ENCODE data around the gene NKD2.

The NKD2 gene

DNA sequence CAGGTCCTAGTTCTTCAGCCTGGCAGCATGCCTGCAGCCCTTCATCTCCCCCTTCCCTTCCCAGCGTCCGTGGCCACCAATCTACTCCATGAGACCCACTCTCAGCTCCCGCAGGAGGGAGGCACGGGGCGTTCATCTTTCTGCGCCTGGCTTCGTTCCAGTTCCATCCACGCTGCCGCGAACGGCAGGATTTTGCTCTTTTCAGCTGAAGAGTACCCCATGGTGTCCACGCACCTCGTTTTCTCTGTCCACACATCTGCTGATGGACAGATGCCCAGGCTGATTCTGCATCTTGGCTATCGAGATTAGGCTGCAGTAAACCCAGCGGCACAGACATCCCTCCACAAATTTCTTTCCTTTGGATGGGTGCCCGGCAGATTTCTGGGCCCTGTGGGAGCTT is 30.5 kb upstream of the NKD2 start:
- DNase-seq (ENCODE audit: insufficient read length, low spot score) (no peak), FAIRE-seq (no peak)
- TF ChIP-seq POU2F2 (IDR thresholded peaks at IDR 0.05; ENCODE audit: low read depth, low read length) (no peak), POLR2AphosphoS5 (IDR thresholded peaks at IDR 0.05; ENCODE audit: low read depth, low read length) (no peak), SPI1 (IDR thresholded peaks at IDR 0.05; ENCODE audit: low read depth, low read length) (no peak), TAF1 (IDR thresholded peaks at IDR 0.05; ENCODE audit: low read depth, low read length) (no peak), PAX5 (IDR thresholded peaks at IDR 0.05; ENCODE audit: insufficient read depth, low read length, severe bottlenecking) (no peak), POLR2A (IDR thresholded peaks at IDR 0.05; ENCODE audit: low read depth, low read length) (no peak)

DNA sequence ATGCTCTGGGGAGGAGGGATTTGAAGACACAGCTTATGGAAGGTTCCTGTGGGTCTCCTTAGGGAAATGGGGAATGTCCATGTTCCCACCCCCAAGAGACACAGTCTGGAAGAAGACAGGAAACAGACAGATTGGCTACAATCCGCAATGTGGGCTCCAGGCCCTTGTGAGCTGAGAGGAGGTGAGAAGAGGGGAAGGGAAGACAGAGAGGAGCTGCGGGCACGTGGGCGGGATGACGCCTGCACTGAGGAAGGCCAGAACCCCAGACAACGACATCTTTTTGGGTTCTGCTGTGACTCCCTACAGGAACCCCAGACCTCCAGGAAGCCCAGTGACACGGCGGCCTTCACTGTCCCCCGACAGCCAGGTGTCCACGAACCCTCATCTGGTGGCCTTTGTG is 29.9 kb upstream of the NKD2 start:
- TF ChIP-seq TAF1 (IDR thresholded peaks at IDR 0.05; ENCODE audit: low read depth, low read length) (no peak), POLR2A (IDR thresholded peaks at IDR 0.05; ENCODE audit: low read depth, low read length) (no peak), SPI1 (IDR thresholded peaks at IDR 0.05; ENCODE audit: low read depth, low read length) (no peak), PAX5 (IDR thresholded peaks at IDR 0.05; ENCODE audit: insufficient read depth, low read length, severe bottlenecking) (no peak), POU2F2 (IDR thresholded peaks at IDR 0.05; ENCODE audit: low read depth, low read length) (no peak), POLR2AphosphoS5 (IDR thresholded peaks at IDR 0.05; ENCODE audit: low read depth, low read length) (no peak)
- DNase-seq (ENCODE audit: insufficient read length, low spot score) (no peak), FAIRE-seq (no peak)

DNA sequence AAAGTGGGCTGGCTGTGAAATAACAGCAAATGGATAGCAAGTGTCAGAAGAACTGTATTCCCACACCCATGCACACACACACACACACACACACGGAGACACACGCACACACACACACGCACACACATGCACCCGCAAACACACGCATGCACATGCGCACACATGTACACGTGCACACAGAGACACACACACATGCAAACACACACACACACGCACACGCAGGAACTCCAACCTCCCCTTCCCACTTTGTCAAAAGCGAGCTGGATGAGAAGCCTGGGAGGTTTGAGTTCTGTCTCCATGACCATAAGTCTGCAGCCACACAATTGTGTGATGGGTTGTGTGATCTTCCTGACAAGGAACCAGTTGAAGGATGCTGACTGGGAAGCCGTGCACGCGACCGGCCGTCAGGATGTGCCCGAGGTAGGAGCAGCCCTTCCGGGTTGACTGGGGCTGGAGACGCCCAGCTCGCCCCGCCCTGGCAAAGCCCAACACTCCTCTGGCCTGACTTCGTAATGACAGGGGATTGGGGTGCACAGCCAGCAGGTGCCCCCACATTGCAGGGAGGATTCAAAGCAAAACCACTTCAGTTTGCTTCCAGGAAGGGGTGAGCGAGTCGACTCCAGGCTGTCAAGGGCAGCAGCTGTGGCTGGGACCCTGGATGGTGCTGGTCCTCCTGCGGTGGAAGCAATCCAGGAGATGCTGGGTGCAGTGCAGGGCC is 29.3 kb upstream of the NKD2 start:
- DNase-seq (ENCODE audit: insufficient read length, low spot score), result no peak
- no peak for TF ChIP-seq SPI1 (IDR thresholded peaks at IDR 0.05; ENCODE audit: low read depth, low read length)
- no peak for TF ChIP-seq POLR2A (IDR thresholded peaks at IDR 0.05; ENCODE audit: low read depth, low read length)
- TF ChIP-seq TAF1 (IDR thresholded peaks at IDR 0.05; ENCODE audit: low read depth, low read length), result no peak
- TF ChIP-seq POU2F2 (IDR thresholded peaks at IDR 0.05; ENCODE audit: low read depth, low read length), result no peak
- no peak for TF ChIP-seq POLR2AphosphoS5 (IDR thresholded peaks at IDR 0.05; ENCODE audit: low read depth, low read length)
- TF ChIP-seq PAX5 (IDR thresholded peaks at IDR 0.05; ENCODE audit: insufficient read depth, low read length, severe bottlenecking), result no peak
- FAIRE-seq, result no peak

DNA sequence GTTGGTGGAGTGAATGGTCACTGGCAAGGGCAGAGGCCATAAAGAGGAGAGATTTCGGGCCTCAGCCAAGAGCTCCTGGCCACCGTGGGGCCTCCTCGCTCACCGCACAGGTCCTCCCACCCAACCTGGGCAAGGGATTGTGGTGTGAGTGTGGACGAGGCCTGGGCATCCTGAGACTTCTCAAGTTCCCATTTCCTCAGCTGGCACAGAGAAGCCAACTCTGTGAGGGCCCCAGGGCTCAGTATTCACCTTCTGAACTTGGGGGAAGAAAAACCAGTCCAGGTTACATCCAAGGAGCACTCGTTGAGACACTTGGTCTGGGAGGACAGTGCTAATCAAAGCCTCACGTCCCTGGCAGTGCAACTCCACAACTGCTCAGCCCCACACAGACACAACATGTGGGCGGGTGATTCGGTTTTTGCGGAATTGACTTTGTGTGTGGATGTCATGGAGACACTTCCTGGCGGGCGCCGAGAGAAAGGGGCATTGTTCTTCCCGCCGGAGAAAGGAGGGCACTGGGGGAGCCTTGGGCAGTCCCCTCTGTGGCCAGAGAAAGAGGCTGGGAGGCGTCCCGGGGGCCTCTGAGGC is 28.5 kb upstream of the NKD2 start:
- TF ChIP-seq POU2F2 (IDR thresholded peaks at IDR 0.05; ENCODE audit: low read depth, low read length), result no peak
- no peak for TF ChIP-seq PAX5 (IDR thresholded peaks at IDR 0.05; ENCODE audit: insufficient read depth, low read length, severe bottlenecking)
- no peak for TF ChIP-seq SPI1 (IDR thresholded peaks at IDR 0.05; ENCODE audit: low read depth, low read length)
- TF ChIP-seq POLR2AphosphoS5 (IDR thresholded peaks at IDR 0.05; ENCODE audit: low read depth, low read length), result no peak
- TF ChIP-seq POLR2A (IDR thresholded peaks at IDR 0.05; ENCODE audit: low read depth, low read length), result no peak
- no peak for TF ChIP-seq TAF1 (IDR thresholded peaks at IDR 0.05; ENCODE audit: low read depth, low read length)
- FAIRE-seq (no peak), DNase-seq (ENCODE audit: insufficient read length, low spot score) (no peak)

DNA sequence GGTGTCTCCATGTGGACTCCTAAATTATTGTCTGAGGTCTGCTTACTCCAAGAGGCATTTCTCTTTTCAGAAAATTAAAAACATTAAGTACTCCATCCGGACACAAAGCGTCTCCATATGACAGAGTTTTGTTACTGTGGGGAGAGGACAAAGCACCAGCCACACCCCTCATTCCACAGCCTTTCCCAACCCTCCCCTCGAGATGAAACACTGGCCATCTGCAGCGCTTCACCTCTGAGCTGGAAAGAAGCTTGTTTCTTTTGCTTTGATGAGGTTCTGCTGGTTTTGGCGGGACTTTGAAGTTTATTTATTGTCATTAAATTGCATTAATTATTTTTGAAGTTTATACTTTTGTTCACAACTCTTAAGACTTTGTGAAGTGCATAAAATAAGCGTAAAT is 27.6 kb upstream of the NKD2 start:
- DNase-seq (ENCODE audit: insufficient read length, low spot score) (no peak), FAIRE-seq (no peak)
- TF ChIP-seq POLR2AphosphoS5 (IDR thresholded peaks at IDR 0.05; ENCODE audit: low read depth, low read length), result no peak
- no peak for TF ChIP-seq TAF1 (IDR thresholded peaks at IDR 0.05; ENCODE audit: low read depth, low read length)
- TF ChIP-seq POLR2A (IDR thresholded peaks at IDR 0.05; ENCODE audit: low read depth, low read length), result no peak
- TF ChIP-seq SPI1 (IDR thresholded peaks at IDR 0.05; ENCODE audit: low read depth, low read length), result no peak

DNA sequence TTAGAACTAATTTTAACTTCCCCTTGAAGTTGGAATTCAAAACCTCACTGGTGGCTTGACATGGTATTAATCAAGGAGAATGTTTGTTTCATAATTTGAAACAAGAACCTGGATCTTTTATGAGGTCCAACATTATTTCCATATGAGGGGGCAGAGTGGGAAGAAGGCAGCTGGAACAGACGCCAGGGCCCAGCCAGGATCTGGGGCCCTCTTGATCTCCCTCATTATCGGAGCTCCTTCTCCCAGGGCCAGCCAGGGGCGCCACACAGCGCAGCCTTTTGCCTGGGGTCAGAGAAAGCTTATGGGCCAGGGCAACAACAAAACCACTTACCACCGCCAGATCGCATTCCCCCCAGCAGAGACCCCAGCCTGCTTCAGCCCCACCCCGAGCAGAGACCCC is 27.1 kb upstream of the NKD2 start:
- FAIRE-seq (no peak), DNase-seq (ENCODE audit: insufficient read length, low spot score) (no peak)
- no peak for TF ChIP-seq PAX5 (IDR thresholded peaks at IDR 0.05; ENCODE audit: insufficient read depth, low read length, severe bottlenecking)
- TF ChIP-seq TAF1 (IDR thresholded peaks at IDR 0.05; ENCODE audit: low read depth, low read length), result no peak
- TF ChIP-seq POU2F2 (IDR thresholded peaks at IDR 0.05; ENCODE audit: low read depth, low read length), result no peak

DNA sequence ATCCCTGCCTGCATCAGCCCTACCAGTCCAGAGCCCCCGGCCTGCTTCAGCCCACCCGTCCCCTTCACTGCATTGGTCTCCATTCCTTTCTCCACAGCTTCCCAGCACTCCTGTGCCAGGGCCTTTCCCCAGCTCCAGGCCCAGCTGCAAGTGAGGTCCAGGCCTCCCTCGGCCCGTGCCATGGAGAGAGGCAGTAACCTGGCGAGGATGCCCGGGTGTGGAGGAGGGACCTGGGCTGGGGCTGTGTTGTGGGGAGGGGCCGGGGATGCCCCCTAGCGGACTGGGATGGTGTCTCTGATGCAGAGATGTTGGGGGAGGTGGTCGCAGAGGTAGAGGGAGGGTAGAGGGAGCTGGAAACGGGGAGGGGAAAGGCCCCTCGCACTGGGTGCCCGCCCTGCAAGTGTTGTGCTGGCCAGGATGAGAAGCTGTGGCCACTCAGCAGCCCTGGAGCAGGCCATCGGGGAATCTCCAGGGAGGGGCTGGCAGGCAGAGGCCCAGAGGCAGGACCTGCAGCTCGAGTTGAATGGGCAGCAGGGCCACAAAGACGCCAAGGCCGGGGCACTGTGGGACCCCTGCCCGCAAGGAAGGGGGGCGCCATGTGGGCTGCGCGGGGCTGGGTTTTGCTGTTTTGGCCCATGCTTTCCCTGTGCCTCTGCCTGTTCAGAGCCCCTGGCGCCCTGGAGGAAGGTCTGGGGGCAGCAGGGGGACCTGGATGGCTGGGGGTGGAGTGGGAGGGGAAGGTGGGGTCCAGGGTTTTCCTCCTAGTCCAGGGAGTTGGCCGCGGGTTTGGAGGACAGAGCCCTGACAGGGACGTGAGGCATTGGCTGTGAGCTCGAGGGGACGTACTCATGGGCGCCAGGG is 26.0 kb upstream of the NKD2 start:
- no peak for DNase-seq (ENCODE audit: insufficient read length, low spot score)
- TF ChIP-seq POU2F2 (IDR thresholded peaks at IDR 0.05; ENCODE audit: low read depth, low read length) (no peak), POLR2A (IDR thresholded peaks at IDR 0.05; ENCODE audit: low read depth, low read length) (no peak), POLR2AphosphoS5 (IDR thresholded peaks at IDR 0.05; ENCODE audit: low read depth, low read length) (no peak), TAF1 (IDR thresholded peaks at IDR 0.05; ENCODE audit: low read depth, low read length) (no peak)
- FAIRE-seq, result no peak

DNA sequence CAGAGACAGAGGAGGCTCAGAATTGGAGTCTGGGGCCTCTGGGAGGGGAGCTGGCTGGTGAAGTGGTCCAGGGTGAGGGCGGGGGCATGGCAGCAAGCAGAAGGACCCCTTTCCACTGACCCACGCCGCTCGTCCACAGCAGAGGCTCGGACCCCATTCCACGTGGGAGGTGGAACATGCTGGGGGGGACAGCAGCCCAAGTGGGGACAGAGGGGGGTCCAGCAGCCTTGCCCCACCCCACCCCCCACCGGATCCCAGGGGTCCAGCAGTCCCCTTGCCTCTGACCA is 25.4 kb upstream of the NKD2 start:
- TF ChIP-seq SPI1 (IDR thresholded peaks at IDR 0.05; ENCODE audit: low read depth, low read length) (no peak), PAX5 (IDR thresholded peaks at IDR 0.05; ENCODE audit: insufficient read depth, low read length, severe bottlenecking) (no peak), POLR2AphosphoS5 (IDR thresholded peaks at IDR 0.05; ENCODE audit: low read depth, low read length) (no peak), POU2F2 (IDR thresholded peaks at IDR 0.05; ENCODE audit: low read depth, low read length) (no peak), POLR2A (IDR thresholded peaks at IDR 0.05; ENCODE audit: low read depth, low read length) (no peak), TAF1 (IDR thresholded peaks at IDR 0.05; ENCODE audit: low read depth, low read length) (no peak)
- DNase-seq (ENCODE audit: insufficient read length, low spot score) (no peak), FAIRE-seq (no peak)

DNA sequence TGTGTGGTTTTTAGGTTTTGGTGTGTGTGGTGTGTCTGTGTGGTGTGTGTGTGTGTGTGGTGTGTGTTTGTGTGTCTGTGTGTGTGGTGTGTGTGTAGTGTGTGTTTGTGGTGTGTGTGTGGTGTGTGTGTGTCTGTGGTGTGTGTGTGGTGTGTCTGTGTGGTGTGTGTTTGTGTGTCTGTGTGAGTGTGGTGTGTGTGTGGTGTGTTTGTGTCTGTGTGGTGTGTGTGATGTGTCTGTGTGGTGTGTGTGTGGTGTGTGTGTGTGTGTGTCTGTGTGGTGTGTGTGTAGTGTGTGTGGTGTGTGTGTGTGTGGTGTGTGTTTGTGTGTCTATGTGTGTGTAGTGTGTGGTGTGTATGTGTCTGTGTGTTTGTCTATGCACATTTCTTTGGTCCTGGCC is 25.0 kb upstream of the NKD2 start:
- TF ChIP-seq POU2F2 (IDR thresholded peaks at IDR 0.05; ENCODE audit: low read depth, low read length) (no peak), PAX5 (IDR thresholded peaks at IDR 0.05; ENCODE audit: insufficient read depth, low read length, severe bottlenecking) (no peak), SPI1 (IDR thresholded peaks at IDR 0.05; ENCODE audit: low read depth, low read length) (no peak)
- FAIRE-seq, result peak; percentile 94
- DNase-seq (ENCODE audit: insufficient read length, low spot score), result no peak

DNA sequence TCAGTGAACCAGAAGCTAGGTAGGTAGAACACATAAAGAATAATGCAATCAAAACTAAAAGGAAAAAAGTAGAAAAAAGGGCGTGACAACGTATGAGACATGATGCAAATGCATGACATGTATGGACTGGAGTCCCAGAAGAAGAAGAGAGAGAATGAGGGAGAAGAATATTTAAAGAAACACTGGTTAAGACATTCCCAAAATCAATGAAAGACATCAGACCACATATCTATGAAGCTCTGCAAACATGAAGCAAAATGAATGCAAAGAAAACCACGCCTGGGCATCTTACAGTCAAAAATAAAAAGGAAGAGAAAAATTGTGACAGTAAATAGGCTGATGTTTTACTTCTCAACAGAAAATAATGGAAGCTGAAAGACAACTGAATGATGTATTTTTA is 23.8 kb upstream of the NKD2 start:
- DNase-seq (ENCODE audit: insufficient read length, low spot score) (no peak), FAIRE-seq (no peak)

More for the DNA sequence above, 23.8 kb upstream of the NKD2 start:
- TF ChIP-seq TAF1 (IDR thresholded peaks at IDR 0.05; ENCODE audit: low read depth, low read length) (no peak), POU2F2 (IDR thresholded peaks at IDR 0.05; ENCODE audit: low read depth, low read length) (no peak), POLR2AphosphoS5 (IDR thresholded peaks at IDR 0.05; ENCODE audit: low read depth, low read length) (no peak), PAX5 (IDR thresholded peaks at IDR 0.05; ENCODE audit: insufficient read depth, low read length, severe bottlenecking) (no peak), SPI1 (IDR thresholded peaks at IDR 0.05; ENCODE audit: low read depth, low read length) (no peak), POLR2A (IDR thresholded peaks at IDR 0.05; ENCODE audit: low read depth, low read length) (no peak)
